ENCODE measurements around the gene IQCM. TPM values are rescaled to one million over a fixed set of nuclear protein-coding genes. Genes with fewer than 3 reads are reported as not detected.

IQCM gene
- total RNA-seq, 1 experiment from 2014 or later = 1.3 TPM

- no peak for DNase-seq (ENCODE audit: extremely low read depth, low read depth)
These were observed 31.6 kb downstream of the IQCM start for GRCh38 chr4:149784018-149784417.

DNA sequence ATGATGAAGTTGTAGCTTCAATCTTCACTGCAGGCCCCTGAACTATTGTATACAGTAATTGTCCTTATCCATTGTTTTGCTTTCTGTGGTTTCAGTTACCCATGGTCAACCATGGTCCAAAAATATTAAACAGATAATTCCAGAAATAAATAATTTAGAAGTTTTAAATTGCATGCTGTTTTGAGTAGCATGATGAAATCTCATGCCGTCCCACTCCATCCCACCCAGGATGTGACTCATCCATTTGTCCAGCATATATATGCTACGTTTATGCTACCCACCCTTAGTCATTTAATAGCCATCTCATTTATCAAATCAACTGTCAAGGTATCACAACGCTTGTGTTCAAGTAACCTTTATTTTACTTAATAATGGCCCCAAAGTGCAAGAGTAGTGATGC lies 34.5 kb downstream of the IQCM start:
- peak; percentile 38 for DNase-seq (ENCODE audit: extremely low read depth, low read depth)

DNA sequence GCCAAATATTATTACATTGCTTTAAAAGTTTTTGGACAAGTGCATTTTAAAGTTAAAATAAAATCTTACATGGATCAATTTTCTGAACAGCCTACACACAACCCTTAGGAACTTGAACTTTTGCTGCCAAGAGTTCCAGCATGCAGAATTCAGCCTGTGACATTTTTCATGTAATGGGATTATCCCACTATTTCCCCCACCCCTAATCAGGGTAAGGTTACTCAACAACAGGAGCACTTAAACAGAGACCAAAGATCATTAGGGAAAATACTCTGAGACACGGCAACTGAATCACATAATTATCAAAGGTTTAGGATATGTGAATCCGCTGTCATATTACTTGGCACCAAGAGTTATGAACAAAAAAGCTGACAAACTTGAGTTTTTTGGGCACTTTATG lies 47.2 kb downstream of the IQCM start:
- no peak for DNase-seq (ENCODE audit: extremely low read depth, low read depth)

DNA sequence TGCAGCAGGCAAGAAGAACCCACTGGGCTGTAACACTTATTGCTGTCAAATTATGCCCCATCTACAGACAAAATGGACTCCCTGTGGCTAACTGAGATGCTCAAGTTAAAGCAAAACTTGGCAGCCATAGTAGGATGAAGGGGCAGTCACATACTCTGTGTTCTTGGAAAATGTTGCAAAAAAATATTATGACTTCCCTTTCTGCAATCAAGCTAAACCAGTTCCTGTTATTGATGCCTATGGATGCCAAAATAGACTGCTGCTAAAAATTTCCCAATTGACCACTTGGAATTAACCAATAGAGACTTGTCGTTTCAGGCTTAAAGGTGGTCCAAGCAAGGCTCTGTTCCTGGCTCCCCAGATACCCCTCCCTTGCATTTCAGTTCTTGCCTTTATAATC lies 49.5 kb downstream of the IQCM start:
- DNase-seq (ENCODE audit: extremely low read depth, low read depth) = no peak

DNA sequence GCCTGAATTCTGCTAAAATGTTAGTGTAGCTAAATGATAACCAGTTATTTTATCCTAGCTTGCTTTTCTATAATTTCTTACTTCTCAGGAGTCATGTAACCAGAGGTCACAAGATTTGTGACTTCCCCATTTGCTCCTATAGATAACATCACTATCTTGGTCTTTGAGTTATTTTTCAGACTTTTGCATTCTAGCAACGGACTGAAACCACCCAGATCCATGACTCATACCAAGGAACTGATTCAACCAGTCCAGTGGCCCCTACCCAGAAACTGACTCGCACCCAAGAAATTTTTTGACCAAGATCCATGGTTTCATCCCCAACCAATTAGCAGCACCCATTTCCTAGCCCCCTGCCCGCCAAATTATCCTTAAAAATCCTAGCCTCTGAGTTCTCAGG lies 50.0 kb downstream of the IQCM start:
- DNase-seq (ENCODE audit: extremely low read depth, low read depth) = no peak

GRCh38 chr4:149755969-149756368 lies 59.7 kb downstream of the IQCM start:
- no peak for DNase-seq (ENCODE audit: extremely low read depth, low read depth)

- DNase-seq (ENCODE audit: extremely low read depth, low read depth) = no peak
These were observed 61.1 kb downstream of the IQCM start for GRCh38 chr4:149754526-149754925.

- DNase-seq (ENCODE audit: extremely low read depth, low read depth) = no peak
These were observed 62.9 kb downstream of the IQCM start for GRCh38 chr4:149752729-149753128.

- no peak for DNase-seq (ENCODE audit: extremely low read depth, low read depth)
These were observed 64.5 kb downstream of the IQCM start for GRCh38 chr4:149751174-149751573.

GRCh38 chr4:149749784-149750183 lies 65.9 kb downstream of the IQCM start:
- DNase-seq (ENCODE audit: extremely low read depth, low read depth) = no peak

- DNase-seq (ENCODE audit: extremely low read depth, low read depth) = no peak
These were observed 68.0 kb downstream of the IQCM start for GRCh38 chr4:149747646-149748045.

- DNase-seq (ENCODE audit: extremely low read depth, low read depth) = no peak
These were observed 69.4 kb downstream of the IQCM start for GRCh38 chr4:149746276-149746675.

GRCh38 chr4:149741186-149741831 lies 74.3 kb downstream of the IQCM start:
- DNase-seq (ENCODE audit: extremely low read depth, low read depth) = no peak

DNA sequence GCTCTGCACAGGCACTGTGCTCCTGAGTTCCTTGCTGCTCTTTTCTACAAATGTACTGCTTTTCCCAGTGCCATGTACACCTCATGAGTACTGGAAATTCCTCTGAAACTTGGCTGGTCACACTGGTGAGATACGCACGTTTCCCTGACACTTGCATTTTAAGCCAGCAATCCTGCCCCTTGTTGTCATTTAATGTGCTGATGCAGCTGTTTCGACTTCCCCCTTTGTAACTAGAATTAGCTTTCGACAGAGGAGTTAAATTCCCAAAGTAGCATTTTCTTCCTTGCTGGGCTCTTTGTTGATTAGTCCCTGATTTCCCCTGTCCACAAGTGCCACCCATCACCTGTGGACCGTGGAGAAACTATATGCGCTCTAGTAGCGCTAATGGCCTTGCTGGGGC lies 77.5 kb downstream of the IQCM start:
- DNase-seq (ENCODE audit: extremely low read depth, low read depth) = no peak

GRCh38 chr4:149735796-149736195 lies 79.8 kb downstream of the IQCM start:
- DNase-seq (ENCODE audit: extremely low read depth, low read depth) = peak; percentile 1

DNA sequence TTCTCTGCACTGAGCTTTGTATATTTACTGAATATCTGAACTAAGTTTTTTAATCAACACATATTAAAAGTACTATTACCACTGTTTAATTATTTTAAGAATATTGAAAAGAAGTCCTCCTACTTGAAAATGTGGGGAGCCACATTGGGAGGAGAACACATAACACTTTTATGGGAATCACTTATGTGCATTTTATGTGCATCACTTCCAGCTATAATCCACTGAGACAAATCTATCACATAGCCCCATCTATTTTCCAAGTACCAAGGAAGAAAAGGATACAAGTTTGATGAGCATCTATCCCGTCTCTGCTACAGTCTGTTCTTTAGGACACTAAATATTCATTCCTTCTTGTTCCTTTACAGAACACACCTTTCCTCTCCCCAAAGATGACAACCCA lies 87.2 kb downstream of the IQCM start:
- no peak for DNase-seq (ENCODE audit: extremely low read depth, low read depth)

- no peak for DNase-seq (ENCODE audit: extremely low read depth, low read depth)
These were observed 88.0 kb downstream of the IQCM start for GRCh38 chr4:149727663-149728062.

- no peak for DNase-seq (ENCODE audit: extremely low read depth, low read depth)
These were observed 92.6 kb downstream of the IQCM start for GRCh38 chr4:149723065-149723464.

GRCh38 chr4:149719806-149720205 lies 95.8 kb downstream of the IQCM start:
- no peak for DNase-seq (ENCODE audit: extremely low read depth, low read depth)

DNA sequence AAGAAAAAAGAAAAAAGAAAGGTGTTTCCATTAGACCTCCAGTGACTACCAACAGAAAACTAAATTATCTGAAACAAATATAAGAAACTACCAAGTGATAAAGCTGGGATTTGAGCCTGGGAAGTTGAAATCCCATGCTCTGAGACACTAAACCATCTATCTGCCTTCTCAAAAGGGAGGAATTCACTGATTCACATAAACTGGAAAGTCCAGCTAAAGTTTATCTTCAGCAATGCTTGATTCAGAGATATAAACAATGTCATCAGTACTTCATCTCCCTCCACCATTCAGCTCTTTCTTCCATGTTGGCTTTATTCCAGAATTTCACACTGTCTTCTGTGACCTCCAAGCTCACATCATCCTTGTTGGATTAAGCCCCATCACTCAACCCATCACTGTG lies 96.3 kb downstream of the IQCM start:
- no peak for DNase-seq (ENCODE audit: extremely low read depth, low read depth)

DNA sequence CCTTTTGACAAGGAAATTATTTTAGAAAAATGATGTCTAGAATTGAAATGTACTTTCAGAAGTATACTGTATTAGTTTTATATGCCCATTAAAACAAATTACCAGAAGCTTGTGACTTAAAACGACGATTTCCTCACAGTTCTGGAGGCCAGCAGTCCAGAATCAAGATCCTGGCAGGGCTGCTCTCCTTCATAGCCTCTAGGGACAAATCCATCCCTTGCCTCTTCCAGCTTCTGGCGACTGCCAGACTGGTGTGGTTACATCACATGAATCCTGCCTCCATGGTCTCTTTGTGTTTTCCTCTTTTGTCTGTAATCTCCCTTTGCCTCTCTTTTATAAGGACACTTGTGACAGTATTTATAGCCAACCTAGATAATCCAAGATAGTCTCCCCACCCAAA lies 97.1 kb downstream of the IQCM start:
- DNase-seq (ENCODE audit: extremely low read depth, low read depth) = no peak

GRCh38 chr4:149716728-149717127 lies 98.9 kb downstream of the IQCM start:
- no peak for DNase-seq (ENCODE audit: extremely low read depth, low read depth)
